HEK293 (cell line): ENCODE results near the gene CDC14B.

Experiments
- CTCF ChIA-PET: fragments of 350-600 bp; formaldehyde crosslinking; extraction: SDS; loops from one replicate; lab custom pipeline; 2021; ENCODE audit warnings: antibody characterized with exemption; lab: Yijun Ruan, JAX
- POLR2A ChIA-PET: fragments of 300-600 bp; formaldehyde crosslinking; extraction: SDS; loops from one replicate; lab custom pipeline; 2020; ENCODE audit warnings: antibody characterized with exemption, inconsistent platforms; lab: Yijun Ruan, JAX
- H3K27ac ChIP-seq: fragments of 200-500 bp; sonication (Bioruptor generic); 2 replicates; pipeline ENCODE4 v1.5.1; 2014; ENCODE audit warnings: low read depth, low read length, control low read depth, inconsistent platforms; ENCODE audit errors: extremely low read depth
- H3K36me3 ChIP-seq, 2 experiments: fragments of 200-500 bp in 1 of 2; sonication (Bioruptor generic) in 1 of 2; 1 replicate in 1 of 2; 2 replicates in 1 of 2; pipeline ENCODE4 v1.5.1; 2014 to 2017; ENCODE audit warnings: inconsistent platforms in 2 of 2, low read length in 2 of 2; ENCODE audit not compliant: control insufficient read depth in 2 of 2, insufficient read depth in 1 of 2
- H3K4me1 ChIP-seq: fragments of 200-500 bp; sonication (Bioruptor generic); 2 replicates; pipeline ENCODE4 v1.5.1; 2014; ENCODE audit warnings: mild to moderate bottlenecking, low read length, inconsistent platforms; ENCODE audit not compliant: control insufficient read depth, insufficient read depth
- H3K4me3 ChIP-seq: 2 replicates; pipeline ENCODE4 v1.5.1; 2011; ENCODE audit warnings: low read depth, mild to moderate bottlenecking, control low read depth, low read length, moderate library complexity
- H3K9me3 ChIP-seq: fragments of 200-500 bp; sonication (Bioruptor generic); 2 replicates; pipeline ENCODE4 v1.5.1; 2014; ENCODE audit warnings: low read depth, low read length, inconsistent platforms; ENCODE audit not compliant: control insufficient read depth, insufficient read depth
- BCL11A ChIP-seq: fragments of 450-650 bp; formaldehyde crosslinking; IDR thresholded peaks from 2 replicates; pipeline ENCODE4 v1.5.1; 2016; ENCODE audit warnings: low read depth, missing biosample characterization, missing genetic modification characterization
- HOXC10 ChIP-seq: sonication (generic); formaldehyde crosslinking; IDR thresholded peaks from 2 replicates; pipeline ENCODE4 v1.8.1; 2023; ENCODE audit warnings: mild to moderate bottlenecking, missing genetic modification reagents
- KLF8 ChIP-seq: fragments of 450-650 bp; formaldehyde crosslinking; IDR thresholded peaks from 2 replicates; pipeline ENCODE4 v1.5.1; 2016; ENCODE audit warnings: missing biosample characterization, missing genetic modification characterization
- OSR2 ChIP-seq: fragments of 450-650 bp; formaldehyde crosslinking; IDR thresholded peaks from 2 replicates; pipeline ENCODE4 v1.5.1; 2016; ENCODE audit warnings: missing biosample characterization, missing genetic modification characterization
- PRDM2 ChIP-seq: fragments of 450-650 bp; formaldehyde crosslinking; IDR thresholded peaks from 2 replicates; pipeline ENCODE4 v1.5.1; 2016; ENCODE audit warnings: missing biosample characterization, missing genetic modification characterization, borderline replicate concordance
- SP3 ChIP-seq: fragments of 450-650 bp; formaldehyde crosslinking; IDR thresholded peaks from 2 replicates; pipeline ENCODE4 v1.5.1; 2016; ENCODE audit warnings: missing biosample characterization, missing genetic modification characterization
- TRIM28 ChIP-seq: IDR thresholded peaks from 2 replicates; pipeline ENCODE4 v1.6.1; 2011; ENCODE audit warnings: low read length, control low read depth, borderline replicate concordance
- WT1 ChIP-seq: fragments of 450-650 bp; formaldehyde crosslinking; IDR thresholded peaks from 2 replicates; pipeline ENCODE4 v1.5.1; 2016; ENCODE audit warnings: missing biosample characterization, missing genetic modification characterization
- ZBTB48 ChIP-seq: fragments of 450-650 bp; formaldehyde crosslinking; IDR thresholded peaks from 2 replicates; pipeline ENCODE4 v1.5.1; 2016; ENCODE audit warnings: missing biosample characterization, missing genetic modification characterization
- ZNF132 ChIP-seq: fragments of 450-650 bp; formaldehyde crosslinking; IDR thresholded peaks from 2 replicates; pipeline ENCODE4 v1.5.1; 2017; ENCODE audit warnings: missing biosample characterization, missing genetic modification characterization, borderline replicate concordance
- ZNF16 ChIP-seq: fragments of 450-650 bp; formaldehyde crosslinking; IDR thresholded peaks from 2 replicates; pipeline ENCODE4 v1.5.1; 2016; ENCODE audit warnings: low read depth, missing biosample characterization, missing genetic modification characterization
- ZNF169 ChIP-seq: fragments of 450-650 bp; formaldehyde crosslinking; IDR thresholded peaks from 2 replicates; pipeline ENCODE4 v1.5.1; 2016; ENCODE audit warnings: missing biosample characterization, missing genetic modification characterization
- ZNF174 ChIP-seq: fragments of 450-650 bp; formaldehyde crosslinking; IDR thresholded peaks from 2 replicates; pipeline ENCODE4 v1.5.0; 2017; ENCODE audit warnings: missing biosample characterization, mild to moderate bottlenecking, missing genetic modification characterization
- ZNF266 ChIP-seq: fragments of 450-650 bp; formaldehyde crosslinking; IDR thresholded peaks from 2 replicates; pipeline ENCODE4 v1.5.1; 2016; ENCODE audit warnings: missing biosample characterization, missing genetic modification characterization, low read depth
- ZNF341 ChIP-seq: fragments of 450-650 bp; formaldehyde crosslinking; IDR thresholded peaks from 2 replicates; pipeline ENCODE4; 2016; ENCODE audit warnings: low read depth, missing biosample characterization, missing genetic modification characterization
- ZNF404 ChIP-seq: fragments of 450-650 bp; formaldehyde crosslinking; IDR thresholded peaks from 2 replicates; pipeline ENCODE4 v1.5.1; 2017; ENCODE audit warnings: missing biosample characterization, missing genetic modification characterization
- ZNF416 ChIP-seq: fragments of 450-650 bp; formaldehyde crosslinking; IDR thresholded peaks from 2 replicates; pipeline ENCODE4 v1.5.1; 2016; ENCODE audit warnings: missing biosample characterization, missing genetic modification characterization
- ZNF514 ChIP-seq: fragments of 450-650 bp; formaldehyde crosslinking; IDR thresholded peaks from 2 replicates; pipeline ENCODE4 v1.5.1; 2016; ENCODE audit warnings: missing biosample characterization, missing genetic modification characterization
- ZNF544 ChIP-seq: fragments of 450-650 bp; formaldehyde crosslinking; IDR thresholded peaks from 2 replicates; pipeline ENCODE4 v1.5.0; 2017; ENCODE audit warnings: missing biosample characterization, missing genetic modification characterization
- ZNF560 ChIP-seq: fragments of 450-650 bp; formaldehyde crosslinking; IDR thresholded peaks from 2 replicates; pipeline ENCODE4 v1.5.1; 2017; ENCODE audit warnings: missing biosample characterization, missing genetic modification characterization, borderline replicate concordance
- ZNF624 ChIP-seq: fragments of 450-650 bp; formaldehyde crosslinking; IDR thresholded peaks from 2 replicates; pipeline ENCODE4 v1.5.1; 2017; ENCODE audit warnings: missing biosample characterization, missing genetic modification characterization
- ZNF626 ChIP-seq: fragments of 450-650 bp; sonication (Bioruptor Pico); formaldehyde crosslinking; IDR thresholded peaks from 2 replicates; pipeline ENCODE4 v1.5.1; 2018; ENCODE audit warnings: missing biosample characterization, missing genetic modification characterization, inconsistent platforms
- ZNF792 ChIP-seq: fragments of 450-650 bp; formaldehyde crosslinking; IDR thresholded peaks from 2 replicates; pipeline ENCODE4 v1.5.1; 2016; ENCODE audit warnings: missing biosample characterization, missing genetic modification characterization
- ZSCAN16 ChIP-seq: fragments of 450-650 bp; formaldehyde crosslinking; IDR thresholded peaks from 2 replicates; pipeline ENCODE4 v1.5.1; 2016; ENCODE audit warnings: missing biosample characterization, missing genetic modification characterization

The CDC14B gene

GRCh38 chr9:96621618-96622017 is 2.0 kb upstream of the CDC14B start:
- TF ChIP-seq ZSCAN16 (tag by site-specific recombination) = no peak
- TF ChIP-seq ZNF626 (tag by site-specific recombination) = no peak
- TF ChIP-seq ZNF341 (tag by site-specific recombination) = no peak
- no peak for TF ChIP-seq ZNF404
- no peak for TF ChIP-seq ZBTB48 (tag by site-specific recombination)
- no peak for TF ChIP-seq OSR2 (tag by site-specific recombination)
- TF ChIP-seq ZNF560 (tag by site-specific recombination) = no peak
- TF ChIP-seq HOXC10 = no peak
- no peak for TF ChIP-seq BCL11A (tag by site-specific recombination)
- TF ChIP-seq ZNF169 (tag by site-specific recombination) = no peak
- TF ChIP-seq ZNF624 (tag by site-specific recombination) = no peak
- TF ChIP-seq SP3 (tag by site-specific recombination) = no peak
- no peak for TF ChIP-seq WT1 (tag by site-specific recombination)
- no peak for TF ChIP-seq TRIM28
- TF ChIP-seq ZNF514 = no peak
- TF ChIP-seq ZNF416 (tag by site-specific recombination) = no peak
- peaks cover 6% of the 10 kb centered on the region for H3K4me1 ChIP-seq
- CTCF ChIA-PET = interaction anchor here (1.1 kb wide), 1 partner anchor 55 kb away, joined by 3 read pairs; no protein-coding TSS in a partner anchor
- H3K27ac ChIP-seq = no peak overlapping the region
- POLR2A ChIA-PET = no interaction called here
- H3K9me3 ChIP-seq = no peaks in the 10 kb centered on the region
- H3K4me3 ChIP-seq = no peak overlapping the region
- no peaks in the 10 kb centered on the region for H3K36me3 ChIP-seq

GRCh38 chr9:96620832-96621269 is 1.2 kb upstream of the CDC14B start:
- Histone ChIP-seq H3K27ac (no peak overlapping the region), H3K36me3 (no peaks in the 10 kb centered on the region), H3K4me3 (no peak overlapping the region), H3K9me3 (no peaks in the 10 kb centered on the region), H3K4me1 (peaks cover 6% of the 10 kb centered on the region)
- TF ChIP-seq ZNF544 (no peak), KLF8 (tag by site-specific recombination) (no peak), ZNF792 (tag by site-specific recombination) (no peak), ZNF132 (tag by site-specific recombination) (no peak), ZNF16 (tag by site-specific recombination) (no peak), PRDM2 (tag by site-specific recombination) (no peak), ZNF174 (tag by site-specific recombination) (no peak), ZNF266 (no peak)
- ChIA-PET CTCF (interaction anchor here (0.6 to 1.1 kb wide), 2 partner anchors 47 to 54 kb away, joined by 3 to 4 read pairs; no protein-coding TSS in a partner anchor), POLR2A (no interaction called here)
